NB4 (cell line): Measurements from ENCODE around the gene USH2A.

Experiments used
- TF ChIP-seq, protein P1 (sequence below): IDR thresholded peaks from one replicate; pipeline ENCODE4 v1.5.1; 2012; ENCODE audit warnings: low read depth, low read length
- TF ChIP-seq, protein P2 (sequence below): IDR thresholded peaks from 2 replicates; pipeline ENCODE4 v1.6.1; 2011; ENCODE audit warnings: low read depth, low read length

DNA sequence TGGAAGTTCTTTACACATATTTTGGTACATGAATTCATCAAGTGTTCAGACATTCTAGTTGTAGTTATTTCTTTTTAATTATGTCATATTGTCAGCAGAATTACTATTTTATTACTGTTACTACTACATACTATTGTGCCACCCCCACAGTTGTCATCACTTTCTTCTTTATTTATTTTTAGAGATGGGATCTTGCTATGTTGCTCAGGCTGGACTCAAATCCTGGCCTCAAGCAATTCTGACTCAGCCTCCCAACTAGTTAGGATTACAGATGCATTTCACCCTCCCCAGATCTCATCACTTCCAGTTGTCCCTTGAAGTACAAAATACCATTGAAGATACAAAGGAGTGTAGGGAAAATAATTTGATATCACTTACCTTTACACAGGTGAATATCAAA is 598.2 kb downstream of the USH2A start:
- TF ChIP-seq, protein P1, sequence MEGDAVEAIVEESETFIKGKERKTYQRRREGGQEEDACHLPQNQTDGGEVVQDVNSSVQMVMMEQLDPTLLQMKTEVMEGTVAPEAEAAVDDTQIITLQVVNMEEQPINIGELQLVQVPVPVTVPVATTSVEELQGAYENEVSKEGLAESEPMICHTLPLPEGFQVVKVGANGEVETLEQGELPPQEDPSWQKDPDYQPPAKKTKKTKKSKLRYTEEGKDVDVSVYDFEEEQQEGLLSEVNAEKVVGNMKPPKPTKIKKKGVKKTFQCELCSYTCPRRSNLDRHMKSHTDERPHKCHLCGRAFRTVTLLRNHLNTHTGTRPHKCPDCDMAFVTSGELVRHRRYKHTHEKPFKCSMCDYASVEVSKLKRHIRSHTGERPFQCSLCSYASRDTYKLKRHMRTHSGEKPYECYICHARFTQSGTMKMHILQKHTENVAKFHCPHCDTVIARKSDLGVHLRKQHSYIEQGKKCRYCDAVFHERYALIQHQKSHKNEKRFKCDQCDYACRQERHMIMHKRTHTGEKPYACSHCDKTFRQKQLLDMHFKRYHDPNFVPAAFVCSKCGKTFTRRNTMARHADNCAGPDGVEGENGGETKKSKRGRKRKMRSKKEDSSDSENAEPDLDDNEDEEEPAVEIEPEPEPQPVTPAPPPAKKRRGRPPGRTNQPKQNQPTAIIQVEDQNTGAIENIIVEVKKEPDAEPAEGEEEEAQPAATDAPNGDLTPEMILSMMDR: no peak
- TF ChIP-seq, protein P2, sequence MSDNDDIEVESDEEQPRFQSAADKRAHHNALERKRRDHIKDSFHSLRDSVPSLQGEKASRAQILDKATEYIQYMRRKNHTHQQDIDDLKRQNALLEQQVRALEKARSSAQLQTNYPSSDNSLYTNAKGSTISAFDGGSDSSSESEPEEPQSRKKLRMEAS: no peak
